Heart left ventricle (tissue), 13 donors: ENCODE results near the gene MEAK7.

Experiments used
- POLR2A ChIP-seq, 2 donors: fragments of 450-650 bp; IDR thresholded peaks; one replicate each; pipeline ENCODE4 v1.6.1; 2017; ENCODE audit warnings: antibody characterized with exemption in 2 of 2, mild to moderate bottlenecking in 2 of 2, moderate library complexity in 2 of 2
- TF ChIP-seq, protein P1 (sequence below), 12 donors: fragments of 200-600 bp; sonication (generic) in 4 of 12; IDR thresholded peaks; one replicate each; pipeline versions ENCODE4 v1.5.0 to v1.8.0; 2018 to 2022; ENCODE audit warnings: antibody characterized with exemption in 12 of 12, mild to moderate bottlenecking in 5 of 12
- donor health status: ischemic (EF 13 %, LVEDD 7.1; RV severe dilation, severe dysfunction).
- donor health status: DM: no; HTN: yes; CAD: no.
- donor health status: DM: no; HTN: no; CAD: no.
- donor health status: ischemic (EF 25% LVEDD 6.9; RV normal size, moderate dysfunction).
- donor health status: ischemic (EF 25% LVEDD 5.7; RV mildly dilated, moderate dysfunction).
- donor health status: ischemic (EF 35%, LVEDD 5.7; RV mildly dilated, moderate dysfunction).
- donor health status: nonischemic (EF 11% LVEDD 7.7; RV severe dilation, severe dysfunction).
- donor health status: DM: yes; HTN: yes; CAD: no.
- donor health status: PGD.
- donor health status: ischemic (EF 29% LVEDD 5.4; RV normal size, mild dysfunction).
- donor health status: nonischemic (EF 23%, LVEDD 6.1; RV moderate dilation, normal function).

DNA sequence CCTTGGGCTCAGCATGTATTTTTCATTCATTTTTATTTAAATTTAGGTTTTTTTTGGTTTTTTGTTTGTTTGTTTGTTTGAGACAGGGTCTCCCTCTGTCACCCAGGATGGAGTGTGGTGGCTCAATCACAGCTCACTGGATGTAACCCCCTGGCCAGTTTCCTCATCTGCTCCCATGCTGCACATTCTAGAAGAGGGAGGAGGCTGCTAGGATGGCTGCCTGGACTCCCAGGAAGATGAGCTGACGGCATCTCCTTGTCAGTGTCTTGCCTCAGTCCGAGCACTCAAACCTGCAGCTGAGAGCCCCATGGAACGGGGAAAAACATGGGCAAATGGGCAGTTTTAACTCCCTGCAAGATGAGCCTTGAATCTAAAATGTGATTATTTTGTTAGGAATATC lies 7.5 kb downstream of the MEAK7 start:
- no peak for TF ChIP-seq POLR2A (IDR thresholded peaks at IDR 0.05)
- TF ChIP-seq, protein P1, sequence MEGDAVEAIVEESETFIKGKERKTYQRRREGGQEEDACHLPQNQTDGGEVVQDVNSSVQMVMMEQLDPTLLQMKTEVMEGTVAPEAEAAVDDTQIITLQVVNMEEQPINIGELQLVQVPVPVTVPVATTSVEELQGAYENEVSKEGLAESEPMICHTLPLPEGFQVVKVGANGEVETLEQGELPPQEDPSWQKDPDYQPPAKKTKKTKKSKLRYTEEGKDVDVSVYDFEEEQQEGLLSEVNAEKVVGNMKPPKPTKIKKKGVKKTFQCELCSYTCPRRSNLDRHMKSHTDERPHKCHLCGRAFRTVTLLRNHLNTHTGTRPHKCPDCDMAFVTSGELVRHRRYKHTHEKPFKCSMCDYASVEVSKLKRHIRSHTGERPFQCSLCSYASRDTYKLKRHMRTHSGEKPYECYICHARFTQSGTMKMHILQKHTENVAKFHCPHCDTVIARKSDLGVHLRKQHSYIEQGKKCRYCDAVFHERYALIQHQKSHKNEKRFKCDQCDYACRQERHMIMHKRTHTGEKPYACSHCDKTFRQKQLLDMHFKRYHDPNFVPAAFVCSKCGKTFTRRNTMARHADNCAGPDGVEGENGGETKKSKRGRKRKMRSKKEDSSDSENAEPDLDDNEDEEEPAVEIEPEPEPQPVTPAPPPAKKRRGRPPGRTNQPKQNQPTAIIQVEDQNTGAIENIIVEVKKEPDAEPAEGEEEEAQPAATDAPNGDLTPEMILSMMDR (IDR thresholded peaks at IDR 0.05) = no peak
